ENCODE data around the gene EPS8L2.

DNA sequence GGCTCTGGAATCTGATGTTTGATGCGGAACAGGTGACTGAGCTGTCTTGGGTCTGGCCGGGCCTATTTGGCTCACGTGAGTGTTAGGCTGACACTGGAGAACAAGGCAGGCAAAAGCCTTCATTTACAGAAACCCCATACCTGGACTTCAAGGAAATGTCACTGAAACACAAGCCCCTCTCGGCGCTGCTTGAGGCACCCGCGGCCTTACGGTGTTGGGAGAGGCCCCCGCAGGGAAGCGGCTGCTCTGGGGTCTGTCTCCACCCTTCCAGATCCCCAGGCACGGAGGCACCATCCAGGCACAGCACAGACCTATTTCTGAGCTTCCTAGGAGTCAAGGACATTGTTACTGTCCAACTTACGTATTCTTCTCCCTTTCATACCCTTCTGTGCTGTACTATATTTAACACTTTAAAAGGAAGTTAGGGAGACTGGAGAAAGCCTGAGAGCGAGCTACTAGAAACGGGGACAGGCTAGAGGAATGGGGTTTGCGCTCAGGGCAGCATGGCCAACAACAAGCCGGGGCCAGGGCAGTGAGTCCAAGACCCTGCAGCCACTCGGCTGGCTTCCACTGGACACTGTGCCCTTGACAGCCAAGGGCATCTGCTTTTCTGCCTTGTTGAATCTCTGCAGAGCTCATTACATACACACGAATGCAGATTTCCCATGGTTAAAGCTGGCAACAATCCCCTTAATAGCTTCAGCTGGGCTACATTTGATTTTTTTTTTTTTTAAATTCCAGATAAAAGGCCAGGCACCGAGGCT lies 45.2 kb upstream of the EPS8L2 start:
- TF ChIP-seq, protein P1, sequence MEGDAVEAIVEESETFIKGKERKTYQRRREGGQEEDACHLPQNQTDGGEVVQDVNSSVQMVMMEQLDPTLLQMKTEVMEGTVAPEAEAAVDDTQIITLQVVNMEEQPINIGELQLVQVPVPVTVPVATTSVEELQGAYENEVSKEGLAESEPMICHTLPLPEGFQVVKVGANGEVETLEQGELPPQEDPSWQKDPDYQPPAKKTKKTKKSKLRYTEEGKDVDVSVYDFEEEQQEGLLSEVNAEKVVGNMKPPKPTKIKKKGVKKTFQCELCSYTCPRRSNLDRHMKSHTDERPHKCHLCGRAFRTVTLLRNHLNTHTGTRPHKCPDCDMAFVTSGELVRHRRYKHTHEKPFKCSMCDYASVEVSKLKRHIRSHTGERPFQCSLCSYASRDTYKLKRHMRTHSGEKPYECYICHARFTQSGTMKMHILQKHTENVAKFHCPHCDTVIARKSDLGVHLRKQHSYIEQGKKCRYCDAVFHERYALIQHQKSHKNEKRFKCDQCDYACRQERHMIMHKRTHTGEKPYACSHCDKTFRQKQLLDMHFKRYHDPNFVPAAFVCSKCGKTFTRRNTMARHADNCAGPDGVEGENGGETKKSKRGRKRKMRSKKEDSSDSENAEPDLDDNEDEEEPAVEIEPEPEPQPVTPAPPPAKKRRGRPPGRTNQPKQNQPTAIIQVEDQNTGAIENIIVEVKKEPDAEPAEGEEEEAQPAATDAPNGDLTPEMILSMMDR (IDR thresholded peaks at IDR 0.05) = no peak
- no peak for TF ChIP-seq POLR2A (IDR thresholded peaks at IDR 0.05)
